ENCODE data around the gene CNGA2.

CNGA2 gene

GRCh38 chrX:151711787-151712186 lies 22.8 kb upstream of the CNGA2 start:
- DNase-seq (ENCODE audit: low read depth in 2 of 2): no peak

- DNase-seq (ENCODE audit: low read depth in 2 of 2): no peak
Measured at GRCh38 chrX:151712253-151712652, 22.3 kb upstream of the CNGA2 start.

DNA sequence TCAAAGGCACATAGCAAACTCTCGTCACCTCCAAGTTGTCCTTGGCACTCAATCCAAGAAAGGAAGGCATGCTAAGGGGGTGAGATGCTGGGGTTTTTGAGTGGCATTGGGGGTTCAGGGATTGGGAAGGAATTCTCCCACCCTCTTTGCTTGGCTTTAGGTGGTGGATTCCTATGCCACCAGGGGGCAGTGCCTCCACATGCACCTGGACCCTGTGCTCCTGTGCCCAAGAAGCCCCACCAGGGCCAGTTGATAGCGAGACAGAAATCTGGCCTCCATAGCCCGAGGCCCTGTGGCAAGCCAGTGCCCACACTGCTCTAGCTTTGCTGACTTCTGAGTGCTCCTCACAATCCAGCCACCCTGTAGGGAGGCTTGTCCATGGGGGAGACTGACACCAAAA lies 20.7 kb upstream of the CNGA2 start:
- DNase-seq (ENCODE audit: low read depth in 2 of 2): no peak

DNA sequence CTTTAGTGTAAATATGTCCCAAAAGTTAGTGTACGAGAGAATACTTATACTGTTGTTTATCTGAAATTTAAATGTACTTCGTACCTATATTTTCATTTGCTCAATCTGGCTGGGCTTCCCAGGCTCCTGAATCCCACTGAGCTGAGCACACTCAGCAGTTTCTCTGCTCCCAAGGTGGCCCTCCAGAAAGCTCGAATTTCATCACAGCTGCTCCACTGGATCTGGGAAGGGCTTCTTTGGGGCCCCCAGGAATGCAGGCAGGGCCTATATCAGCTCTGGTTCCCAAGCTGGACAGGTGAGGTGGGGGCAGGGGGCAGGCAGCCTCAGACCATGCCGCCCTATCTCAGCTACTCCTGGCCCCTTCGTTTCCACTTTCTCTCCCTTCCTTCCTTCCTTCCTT lies 20.2 kb upstream of the CNGA2 start:
- DNase-seq (ENCODE audit: low read depth in 2 of 2): no peak

GRCh38 chrX:151715752-151716151 lies 18.8 kb upstream of the CNGA2 start, which contains the start of gene FATE1:
Gene FATE1, plus strand, starts transcription at chrX:151716035. Its CDS starts 85 bp downstream, at chrX:151716120.
- no peak for DNase-seq (ENCODE audit: low read depth in 2 of 2)

- DNase-seq (ENCODE audit: low read depth in 2 of 2): peak in 1 of 2 experiments; percentile 7
Measured at GRCh38 chrX:151722241-151722846, 12.2 kb upstream of the CNGA2 start.

DNA sequence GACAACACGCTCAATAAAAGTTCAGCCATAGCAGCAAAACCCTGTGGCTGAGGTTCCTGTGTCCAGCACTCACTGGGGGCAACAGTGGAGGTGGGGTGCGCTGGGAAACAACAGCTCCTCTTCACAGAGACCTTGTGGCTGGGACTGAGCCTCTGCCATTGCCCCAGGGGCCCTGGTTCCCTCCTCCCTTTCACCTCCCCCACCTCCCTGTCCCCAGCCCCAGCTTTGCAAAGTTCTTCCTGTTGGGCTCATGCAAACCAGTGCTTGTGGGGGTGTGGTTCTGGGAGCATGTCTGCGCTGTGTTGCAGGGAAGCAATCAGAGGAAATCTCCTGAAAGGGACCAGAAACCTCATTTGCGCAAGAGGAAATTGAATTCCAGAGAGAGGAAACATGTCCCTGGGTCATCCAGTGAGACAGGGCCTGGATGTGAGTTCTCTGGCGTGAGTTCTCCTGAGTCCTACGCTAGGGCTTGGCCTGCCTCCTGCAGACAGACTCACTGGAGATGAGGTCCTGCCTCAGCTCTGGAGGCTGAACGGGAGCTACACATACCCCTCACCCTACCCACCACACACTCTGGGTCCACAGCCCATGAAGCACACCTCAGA lies 11.3 kb upstream of the CNGA2 start:
- DNase-seq (ENCODE audit: low read depth in 2 of 2): no peak

GRCh38 chrX:151724563-151725337 lies 9.8 kb upstream of the CNGA2 start:
- DNase-seq (ENCODE audit: low read depth in 2 of 2): no peak

- no peak for DNase-seq (ENCODE audit: low read depth in 2 of 2)
Measured at GRCh38 chrX:151725338-151725614, 9.3 kb upstream of the CNGA2 start.

- DNase-seq (ENCODE audit: low read depth in 2 of 2): no peak
Measured at GRCh38 chrX:151726751-151727150, 7.8 kb upstream of the CNGA2 start.

DNA sequence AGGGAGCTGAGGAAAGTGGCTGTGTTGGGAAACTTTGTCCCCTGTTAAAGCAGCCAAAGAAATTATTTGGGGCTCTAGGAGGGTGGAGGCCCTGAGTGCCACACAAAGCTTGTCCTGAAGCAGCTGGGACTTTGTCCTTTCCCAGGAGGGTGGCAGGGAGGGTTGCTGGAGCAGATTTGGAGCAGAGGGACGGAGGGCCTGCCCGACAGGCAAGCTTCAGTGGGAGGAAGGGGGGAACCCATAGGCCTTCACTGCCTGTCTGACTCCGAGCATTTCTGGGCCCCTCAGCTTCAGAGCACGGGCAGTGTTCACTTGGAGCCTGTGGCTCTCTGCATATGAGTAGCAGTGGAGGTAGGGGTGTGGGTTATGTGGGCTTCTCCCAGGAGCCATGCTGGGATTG lies 7.2 kb upstream of the CNGA2 start:
- DNase-seq (ENCODE audit: low read depth in 2 of 2): no peak

- no peak for DNase-seq (ENCODE audit: low read depth in 2 of 2)
Measured at GRCh38 chrX:151729056-151729725, 5.4 kb upstream of the CNGA2 start.

DNA sequence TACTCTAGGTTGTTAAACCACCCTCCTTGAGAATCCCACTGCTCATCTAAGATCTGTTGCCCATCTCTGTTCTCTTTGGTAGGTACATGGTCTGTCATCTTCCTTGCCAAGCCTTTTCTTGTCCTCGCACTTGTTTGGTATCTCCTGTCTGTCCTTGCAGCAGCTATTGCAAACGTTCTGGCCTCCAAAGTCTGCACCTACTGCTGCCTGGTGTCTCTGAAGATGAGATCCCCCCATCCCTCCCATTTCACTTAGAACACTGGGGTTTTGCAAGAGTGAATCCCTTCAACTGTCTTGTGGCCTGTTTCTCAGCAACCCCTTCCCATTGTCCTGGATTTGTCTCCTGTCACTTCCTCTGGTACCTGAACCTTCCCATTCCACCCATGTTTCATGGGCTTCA lies 673 bp downstream of the CNGA2 start:
- DNase-seq (ENCODE audit: low read depth in 2 of 2): no peak

- DNase-seq (ENCODE audit: low read depth in 2 of 2): no peak
Measured at GRCh38 chrX:151736685-151737084, 2.1 kb downstream of the CNGA2 start.

DNA sequence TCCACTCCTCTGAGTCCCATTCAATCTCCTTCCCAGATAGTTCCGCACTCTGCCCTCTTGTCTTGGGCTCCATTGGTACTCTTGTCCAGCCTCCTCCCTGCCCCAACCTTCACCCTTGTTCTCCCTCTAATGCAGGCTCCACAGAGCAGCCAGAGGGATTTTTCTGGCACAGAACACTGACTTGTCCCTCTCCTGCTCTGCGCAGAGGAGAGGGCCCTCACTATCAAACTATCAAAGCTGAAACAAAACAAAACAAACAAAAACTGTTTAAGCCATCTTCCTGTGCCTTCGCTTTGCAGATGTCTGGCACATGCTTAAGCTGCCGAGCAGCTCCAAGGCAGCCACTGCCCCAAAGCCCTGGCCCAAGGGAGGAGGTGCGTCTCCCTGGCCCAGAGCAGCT lies 2.9 kb downstream of the CNGA2 start:
- no peak for DNase-seq (ENCODE audit: low read depth in 2 of 2)

DNA sequence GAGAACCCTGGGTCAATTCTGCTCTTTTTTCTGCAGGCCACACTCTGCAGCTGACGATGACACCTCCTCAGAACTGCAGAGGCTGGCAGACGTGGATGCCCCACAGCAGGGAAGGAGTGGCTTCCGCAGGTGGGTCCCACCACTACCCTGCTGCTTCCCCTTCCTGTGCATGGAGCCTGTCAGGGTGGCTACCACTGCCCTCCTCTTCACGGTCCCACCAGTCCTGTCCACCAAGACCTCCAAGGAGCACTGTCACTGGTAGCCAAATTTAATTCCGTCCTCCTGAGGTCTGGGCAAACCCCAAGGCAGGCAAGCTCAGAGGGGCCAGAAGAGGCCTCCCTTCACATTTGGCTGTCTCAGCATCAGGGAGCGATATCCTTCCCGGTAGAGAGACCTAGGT lies 4.2 kb downstream of the CNGA2 start:
- DNase-seq (ENCODE audit: low read depth in 2 of 2): no peak

- no peak for DNase-seq (ENCODE audit: low read depth in 2 of 2)
Measured at GRCh38 chrX:151741606-151742005, 7.1 kb downstream of the CNGA2 start.

GRCh38 chrX:151742311-151742710 lies 7.8 kb downstream of the CNGA2 start:
- DNase-seq (ENCODE audit: low read depth in 2 of 2): no peak

DNA sequence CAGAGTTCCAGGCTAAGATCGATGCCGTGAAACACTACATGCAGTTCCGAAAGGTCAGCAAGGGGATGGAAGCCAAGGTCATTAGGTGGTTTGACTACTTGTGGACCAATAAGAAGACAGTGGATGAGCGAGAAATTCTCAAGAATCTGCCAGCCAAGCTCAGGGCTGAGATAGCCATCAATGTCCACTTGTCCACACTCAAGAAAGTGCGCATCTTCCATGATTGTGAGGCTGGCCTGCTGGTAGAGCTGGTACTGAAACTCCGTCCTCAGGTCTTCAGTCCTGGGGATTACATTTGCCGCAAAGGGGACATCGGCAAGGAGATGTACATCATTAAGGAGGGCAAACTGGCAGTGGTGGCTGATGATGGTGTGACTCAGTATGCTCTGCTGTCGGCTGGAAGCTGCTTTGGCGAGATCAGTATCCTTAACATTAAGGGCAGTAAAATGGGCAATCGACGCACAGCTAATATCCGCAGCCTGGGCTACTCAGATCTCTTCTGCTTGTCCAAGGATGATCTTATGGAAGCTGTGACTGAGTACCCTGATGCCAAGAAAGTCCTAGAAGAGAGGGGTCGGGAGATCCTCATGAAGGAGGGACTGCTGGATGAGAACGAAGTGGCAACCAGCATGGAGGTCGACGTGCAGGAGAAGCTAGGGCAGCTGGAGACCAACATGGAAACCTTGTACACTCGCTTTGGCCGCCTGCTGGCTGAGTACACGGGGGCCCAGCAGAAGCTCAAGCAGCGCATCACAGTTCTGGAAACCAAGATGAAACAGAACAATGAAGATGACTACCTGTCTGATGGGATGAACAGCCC lies 9.3 kb downstream of the CNGA2 start:
- DNase-seq (ENCODE audit: low read depth in 2 of 2): no peak

DNA sequence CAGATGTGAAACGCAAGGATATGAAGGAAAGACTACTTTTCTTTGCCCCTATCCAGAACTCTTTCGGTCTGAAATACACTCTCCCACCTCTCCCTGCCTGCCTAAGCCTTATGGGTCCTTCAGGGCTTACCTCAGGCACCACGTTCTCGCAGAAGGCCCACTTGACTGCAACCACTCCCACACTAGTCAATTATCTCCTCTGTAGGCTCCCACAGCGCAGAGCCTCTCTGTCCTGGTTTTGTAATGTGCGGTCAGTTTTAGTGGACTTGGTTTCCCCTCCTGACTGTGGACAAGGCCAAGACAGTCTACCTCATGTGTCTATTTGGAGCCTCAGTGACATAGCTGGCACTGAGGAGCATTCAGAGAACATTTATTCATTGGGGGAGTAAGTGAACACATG lies 11.1 kb downstream of the CNGA2 start:
- DNase-seq (ENCODE audit: low read depth in 2 of 2): no peak

DNA sequence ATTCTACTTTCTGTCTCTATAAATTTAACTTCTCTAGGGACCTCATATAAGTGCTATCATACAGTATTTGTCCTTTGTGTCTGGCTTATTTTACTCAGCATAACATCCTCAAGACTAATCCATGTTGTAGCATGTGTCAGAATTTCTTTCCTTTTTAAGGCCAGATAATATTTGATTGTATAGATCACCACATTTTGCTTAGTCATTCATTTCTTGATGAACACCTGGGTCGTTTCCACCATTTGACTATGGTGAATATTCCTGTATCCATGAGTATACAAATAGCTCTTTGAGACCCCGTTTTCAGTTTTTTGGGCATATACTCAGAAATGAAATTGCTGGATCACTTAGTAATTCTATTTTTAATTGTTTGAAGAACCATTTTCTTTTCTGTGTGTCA lies 12.0 kb downstream of the CNGA2 start:
- no peak for DNase-seq (ENCODE audit: low read depth in 2 of 2)

DNA sequence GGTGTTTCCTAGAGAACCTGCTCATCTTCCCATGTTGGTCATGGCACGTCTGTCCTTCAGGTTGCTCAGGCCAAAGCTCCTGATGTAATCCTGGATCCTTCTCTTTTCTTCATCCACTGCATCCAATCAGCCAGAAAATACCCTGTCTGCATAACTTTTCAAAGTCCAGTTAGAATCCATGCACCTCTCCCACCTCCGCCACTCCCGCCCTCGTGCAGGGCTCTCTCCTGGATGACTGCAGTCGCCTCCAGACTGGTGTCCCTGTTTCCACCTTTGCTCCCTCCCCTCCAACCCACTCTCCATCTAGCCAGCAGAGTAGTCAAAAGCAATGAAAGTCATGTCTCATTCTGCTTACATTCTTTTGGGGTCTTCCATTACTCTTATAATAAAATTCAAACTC lies 16.0 kb downstream of the CNGA2 start:
- no peak for DNase-seq (ENCODE audit: low read depth in 2 of 2)

All from fibroblast of skin of left quadriceps (primary cell).